Astrocyte of the spinal cord (primary cell): ENCODE data around the gene TSKS.

Source experiments
- DNase-seq: peaks from one replicate; pipeline ENCODE4 v3.0.0; 2011; ENCODE audit warnings: low read depth, low spot score
- H3K4me3 ChIP-seq: 2 replicates; pipeline ENCODE4 v1.5.1; 2011; ENCODE audit warnings: low read depth, mild to moderate bottlenecking, low read length, moderate library complexity
- in situ Hi-C: cut with HindIII; loops from 2 replicates; pipeline ENCODE4 v1.10.0; 2017; ENCODE audit warnings: low sequenced_read_pairs
- TF ChIP-seq, protein P1 (sequence below): IDR thresholded peaks from 2 replicates; pipeline ENCODE4 v1.5.1; 2012; ENCODE audit warnings: low read depth, mild to moderate bottlenecking, low read length, inconsistent platforms

TSKS gene, protein sequence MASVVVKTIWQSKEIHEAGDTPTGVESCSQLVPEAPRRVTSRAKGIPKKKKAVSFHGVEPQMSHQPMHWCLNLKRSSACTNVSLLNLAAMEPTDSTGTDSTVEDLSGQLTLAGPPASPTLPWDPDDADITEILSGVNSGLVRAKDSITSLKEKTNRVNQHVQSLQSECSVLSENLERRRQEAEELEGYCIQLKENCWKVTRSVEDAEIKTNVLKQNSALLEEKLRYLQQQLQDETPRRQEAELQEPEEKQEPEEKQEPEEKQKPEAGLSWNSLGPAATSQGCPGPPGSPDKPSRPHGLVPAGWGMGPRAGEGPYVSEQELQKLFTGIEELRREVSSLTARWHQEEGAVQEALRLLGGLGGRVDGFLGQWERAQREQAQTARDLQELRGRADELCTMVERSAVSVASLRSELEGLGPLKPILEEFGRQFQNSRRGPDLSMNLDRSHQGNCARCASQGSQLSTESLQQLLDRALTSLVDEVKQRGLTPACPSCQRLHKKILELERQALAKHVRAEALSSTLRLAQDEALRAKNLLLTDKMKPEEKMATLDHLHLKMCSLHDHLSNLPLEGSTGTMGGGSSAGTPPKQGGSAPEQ

DNA sequence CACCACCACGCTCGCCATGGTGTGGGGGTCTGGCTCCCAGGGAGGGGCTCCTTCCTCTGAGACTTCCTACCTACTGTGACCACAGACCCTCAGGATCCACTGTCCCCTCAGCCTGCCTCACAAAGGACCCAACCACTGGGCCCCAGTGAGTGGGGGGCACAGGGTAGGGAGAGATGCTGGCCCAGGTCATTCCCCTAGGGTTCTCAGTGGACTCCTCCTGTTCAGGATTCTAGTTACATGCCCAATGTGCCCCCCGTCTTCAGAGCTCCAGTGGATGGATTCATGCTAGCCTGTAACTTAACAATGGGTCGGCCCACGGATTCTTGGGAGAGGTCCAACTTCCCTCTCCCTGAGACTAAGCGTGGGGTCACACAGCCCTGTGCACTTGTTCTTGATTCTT is at the start of gene TSKS:
Gene TSKS (minus strand): TSS at position 77 of the 400 bp plus-strand sequence. CDS start 59 bp downstream, at position 18.
- DNase-seq: no peak
- in situ Hi-C loops: no loop called here
- no peak within 1 kb of the TSS for H3K4me3 ChIP-seq
- TF ChIP-seq, protein P1, sequence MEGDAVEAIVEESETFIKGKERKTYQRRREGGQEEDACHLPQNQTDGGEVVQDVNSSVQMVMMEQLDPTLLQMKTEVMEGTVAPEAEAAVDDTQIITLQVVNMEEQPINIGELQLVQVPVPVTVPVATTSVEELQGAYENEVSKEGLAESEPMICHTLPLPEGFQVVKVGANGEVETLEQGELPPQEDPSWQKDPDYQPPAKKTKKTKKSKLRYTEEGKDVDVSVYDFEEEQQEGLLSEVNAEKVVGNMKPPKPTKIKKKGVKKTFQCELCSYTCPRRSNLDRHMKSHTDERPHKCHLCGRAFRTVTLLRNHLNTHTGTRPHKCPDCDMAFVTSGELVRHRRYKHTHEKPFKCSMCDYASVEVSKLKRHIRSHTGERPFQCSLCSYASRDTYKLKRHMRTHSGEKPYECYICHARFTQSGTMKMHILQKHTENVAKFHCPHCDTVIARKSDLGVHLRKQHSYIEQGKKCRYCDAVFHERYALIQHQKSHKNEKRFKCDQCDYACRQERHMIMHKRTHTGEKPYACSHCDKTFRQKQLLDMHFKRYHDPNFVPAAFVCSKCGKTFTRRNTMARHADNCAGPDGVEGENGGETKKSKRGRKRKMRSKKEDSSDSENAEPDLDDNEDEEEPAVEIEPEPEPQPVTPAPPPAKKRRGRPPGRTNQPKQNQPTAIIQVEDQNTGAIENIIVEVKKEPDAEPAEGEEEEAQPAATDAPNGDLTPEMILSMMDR: no peak

DNA sequence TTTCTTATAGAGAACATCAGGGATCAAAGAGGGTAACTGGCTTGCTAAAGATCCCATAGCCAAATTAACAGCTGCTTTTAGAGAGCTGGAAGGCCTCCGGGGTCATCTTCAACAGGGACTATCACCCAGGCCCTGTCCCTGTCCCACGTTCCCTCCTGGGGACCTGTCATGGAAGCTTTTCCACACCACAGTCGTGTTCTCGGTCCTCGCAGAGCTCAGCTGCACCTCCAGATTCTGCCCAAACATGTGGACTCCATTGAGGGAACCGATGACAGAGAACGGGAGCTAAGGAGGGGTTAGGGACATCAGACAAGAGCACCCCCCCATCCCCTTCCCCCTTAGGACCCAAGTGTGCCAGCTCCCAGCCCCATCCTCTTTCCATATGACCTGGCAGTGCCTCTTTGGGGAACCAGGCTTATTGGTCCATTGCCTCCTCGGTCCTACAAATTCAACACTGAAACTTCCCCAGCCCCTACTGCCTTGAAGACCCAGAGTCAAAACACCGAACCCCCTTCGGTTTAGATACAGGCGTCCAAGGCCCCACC is 49.4 kb upstream of the TSKS start:
- in situ Hi-C loops: no loop called here
- TF ChIP-seq, protein P1: no peak
- no peak for DNase-seq
- H3K4me3 ChIP-seq: peak overlapping the region; percentile 79

DNA sequence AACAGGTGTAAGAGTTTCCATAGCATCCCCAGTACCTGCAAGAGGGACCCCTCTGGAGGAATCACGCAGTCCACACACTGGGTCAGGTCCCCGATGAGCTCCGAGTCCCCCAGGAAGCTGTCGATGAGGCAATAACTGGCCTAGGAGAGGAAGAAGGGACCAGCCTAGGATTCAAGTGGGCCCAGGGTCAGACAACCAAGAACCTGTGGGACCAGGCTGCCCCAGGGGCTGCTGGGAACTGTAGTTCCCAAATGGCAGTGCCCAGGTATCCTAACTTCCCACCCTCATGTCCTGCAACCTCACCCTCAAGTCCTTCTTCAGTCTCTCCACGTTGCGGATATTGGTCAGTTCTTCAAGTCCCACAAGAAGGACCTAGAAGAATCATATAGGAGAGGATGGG is 48.2 kb upstream of the TSKS start:
- in situ Hi-C loops: no loop called here
- H3K4me3 ChIP-seq: no peak overlapping the region
- no peak for DNase-seq
- TF ChIP-seq, protein P1: no peak

DNA sequence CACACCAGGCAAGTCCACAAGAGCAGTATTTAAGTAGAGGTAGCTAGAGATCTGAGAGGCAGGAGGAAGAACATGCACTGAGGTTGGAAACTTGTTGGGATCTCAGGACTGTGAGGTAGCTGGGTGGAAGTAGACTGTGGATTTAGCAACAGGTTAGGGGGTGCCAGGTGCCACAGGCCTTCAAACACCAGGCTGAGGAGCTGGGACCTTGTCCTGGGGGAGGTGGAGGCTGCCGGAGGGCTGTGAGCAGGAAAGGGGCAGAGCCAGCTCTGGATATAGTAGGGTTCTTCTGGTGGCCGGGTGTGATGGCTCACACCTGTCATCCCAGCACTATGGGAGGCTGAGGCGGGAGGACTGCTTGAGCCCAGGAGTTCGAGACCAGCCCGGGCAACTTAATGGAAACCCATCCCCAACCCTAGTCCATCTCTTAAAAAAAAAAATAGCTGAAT is 46.9 kb upstream of the TSKS start:
- in situ Hi-C loops: no loop called here
- H3K4me3 ChIP-seq: no peak overlapping the region
- DNase-seq: no peak
- TF ChIP-seq, protein P1: no peak

DNA sequence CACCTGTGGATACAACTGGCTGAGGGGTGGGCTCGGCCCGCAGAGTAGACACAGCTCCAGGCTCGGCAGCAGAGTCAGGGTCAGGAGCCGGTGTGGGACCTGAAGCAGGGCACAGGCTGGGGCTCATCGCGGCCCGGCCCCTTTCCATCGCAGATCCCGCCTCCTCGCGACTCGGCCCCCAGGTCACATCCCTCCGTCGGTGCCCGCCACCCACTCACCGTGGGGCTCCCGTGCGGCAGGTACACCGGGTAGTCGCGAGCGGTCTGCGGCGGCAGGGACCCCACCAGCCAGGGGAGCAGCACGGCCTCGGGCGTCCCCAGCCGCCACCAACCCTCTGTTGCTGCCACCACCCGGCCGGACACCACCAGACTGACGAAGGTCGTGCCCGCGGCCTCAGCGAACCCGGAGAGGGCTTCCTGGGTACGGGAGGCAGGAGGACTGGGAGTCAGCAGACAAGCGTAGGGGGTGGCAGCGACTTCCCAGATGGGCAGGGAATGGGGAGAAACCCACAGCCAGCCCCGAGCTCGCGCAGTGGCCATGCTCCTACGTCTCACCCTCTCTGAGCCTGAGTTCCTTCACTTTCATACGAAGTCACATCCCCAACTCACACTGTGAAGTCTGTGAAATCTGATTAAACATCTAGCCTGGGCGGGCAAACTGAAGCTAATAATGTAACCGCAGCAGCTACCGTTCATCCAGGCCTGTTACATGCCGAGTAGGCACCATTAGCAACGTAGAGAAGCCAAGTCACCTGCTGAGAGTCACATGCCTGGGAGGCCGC is 46.2 kb upstream of the TSKS start:
- in situ Hi-C loops: no loop called here
- TF ChIP-seq, protein P1: no peak
- peak overlapping the region; percentile 62 for H3K4me3 ChIP-seq
- DNase-seq: peak; percentile 57

DNA sequence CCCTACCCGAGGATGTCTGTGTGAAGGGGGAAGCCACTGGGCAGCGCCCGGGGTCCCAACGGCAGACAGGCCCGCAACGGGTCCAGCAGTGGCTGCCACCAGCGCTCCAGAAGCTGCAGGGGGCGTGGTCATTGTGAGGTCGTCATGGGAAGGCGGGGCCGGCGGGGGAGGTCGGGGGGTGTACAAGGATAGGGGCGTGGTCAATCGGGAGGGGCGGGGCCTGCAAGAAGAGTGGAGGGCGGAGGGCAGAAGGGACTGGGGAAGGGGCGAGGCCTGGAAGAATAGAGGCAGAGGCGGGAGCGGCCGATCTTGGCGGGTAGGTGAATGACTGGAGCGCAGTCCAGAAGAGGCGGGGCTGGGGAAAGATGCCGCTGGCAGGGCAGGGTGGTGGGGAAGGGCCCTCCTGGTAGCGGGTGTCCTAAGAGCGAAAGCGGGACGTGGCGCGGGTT is 45.6 kb upstream of the TSKS start:
- TF ChIP-seq, protein P1: no peak
- H3K4me3 ChIP-seq: peak overlapping the region; percentile 62
- in situ Hi-C loops: no loop called here
- peak; percentile 82 for DNase-seq
